Activated CD4-positive, alpha-beta T cell treated with anti-CD3 and anti-CD28 coated beads, Interleukin-2, amount 10 ng/mL, durations not matched to agents 24 days and 14 days (primary cell): Measurements from ENCODE around the gene MPZL2. TPM values are rescaled to one million over a fixed set of nuclear protein-coding genes. Genes with fewer than 3 reads are reported as not detected.

Experiments
- DNase-seq: peaks from one replicate; pipeline ENCODE4 v3.0.0; 2022
- H3K27ac Mint-ChIP-seq: one replicate; pipeline ENCODE4 v1.8.0; 2022; ENCODE audit warnings: mild to moderate bottlenecking, mixed read lengths
- H3K27me3 Mint-ChIP-seq: one replicate; pipeline ENCODE4 v1.8.0; 2022; ENCODE audit warnings: mixed read lengths
- H3K36me3 Mint-ChIP-seq: one replicate; pipeline ENCODE4 v1.8.0; 2022; ENCODE audit warnings: low read depth, mild to moderate bottlenecking, mixed read lengths
- H3K4me1 Mint-ChIP-seq: one replicate; pipeline ENCODE4 v1.8.0; 2021; ENCODE audit warnings: mixed read lengths
- H3K4me3 Mint-ChIP-seq: one replicate; pipeline ENCODE4 v1.8.0; 2022; ENCODE audit warnings: mild to moderate bottlenecking, moderate library complexity, mixed read lengths
- H3K9me3 Mint-ChIP-seq: one replicate; pipeline ENCODE4 v1.8.0; 2021; ENCODE audit warnings: mixed read lengths
- intact Hi-C: fragments of 100-400 bp; cut with micrococcal nuclease; formaldehyde crosslinking; loops from one replicate; pipeline ENCODE4 v1.15.1; 2023
- total RNA-seq: library from RNA; stranded (reverse); gene quantifications from 2 replicates; pipeline ENCODE4 v1.2.3, GENCODE V29; 2022

MPZL2 gene
- total RNA-seq, 1 donor from 2014 or later: 19.3 TPM

- peaks cover 44% of the 10 kb centered on the region for H3K36me3 Mint-ChIP-seq
- H3K9me3 Mint-ChIP-seq: no peaks in the 10 kb centered on the region
- DNase-seq: peak; percentile 62
- peak overlapping the region; percentile 95 for H3K27ac Mint-ChIP-seq
- H3K27me3 Mint-ChIP-seq: no peaks in the 10 kb centered on the region
- intact Hi-C loops: loop anchor here (2.0 kb wide), 1 partner anchor 94 kb away; no protein-coding TSS in a partner anchor
- peak overlapping the region; percentile 55 for H3K4me3 Mint-ChIP-seq
- H3K4me1 Mint-ChIP-seq: peaks cover 65% of the 10 kb centered on the region
Observed at GRCh38 chr11:118247041-118247440, 17.1 kb downstream of the MPZL2 start.

GRCh38 chr11:118245936-118246562 is 18.0 kb downstream of the MPZL2 start:
- Mint-ChIP-seq H3K27me3 (peaks cover 2% of the 10 kb centered on the region), H3K27ac (peak overlapping the region; percentile 95), H3K9me3 (no peaks in the 10 kb centered on the region), H3K4me1 (peaks cover 74% of the 10 kb centered on the region), H3K36me3 (peaks cover 50% of the 10 kb centered on the region), H3K4me3 (peak overlapping the region; percentile 36)
- peak; percentile 53 for DNase-seq
- intact Hi-C loops: loop anchor here (2.0 kb wide), 1 partner anchor 95 kb away; no protein-coding TSS in a partner anchor

- intact Hi-C loops: loop anchor here (5.0 kb wide), 1 partner anchor 193 kb away; the partner anchor contains the start of gene KMT2A
- H3K4me1 Mint-ChIP-seq: peaks cover 75% of the 10 kb centered on the region
- peak; percentile 56 for DNase-seq
- H3K36me3 Mint-ChIP-seq: peaks cover 58% of the 10 kb centered on the region
- H3K4me3 Mint-ChIP-seq: peak overlapping the region; percentile 37
- peaks cover 2% of the 10 kb centered on the region for H3K27me3 Mint-ChIP-seq
- peak overlapping the region; percentile 93 for H3K27ac Mint-ChIP-seq
- no peaks in the 10 kb centered on the region for H3K9me3 Mint-ChIP-seq
Observed at GRCh38 chr11:118243993-118244762, 19.9 kb downstream of the MPZL2 start.

- no peaks in the 10 kb centered on the region for H3K9me3 Mint-ChIP-seq
- peaks cover 65% of the 10 kb centered on the region for H3K36me3 Mint-ChIP-seq
- H3K4me1 Mint-ChIP-seq: peaks cover 81% of the 10 kb centered on the region
- intact Hi-C loops: loop anchor here (5.0 kb wide), 1 partner anchor 194 kb away; the partner anchor contains the start of gene KMT2A
- H3K4me3 Mint-ChIP-seq: peak overlapping the region; percentile 20
- DNase-seq: no peak
- peak overlapping the region; percentile 93 for H3K27ac Mint-ChIP-seq
- peaks cover 2% of the 10 kb centered on the region for H3K27me3 Mint-ChIP-seq
Observed at GRCh38 chr11:118243161-118243560, 20.9 kb downstream of the MPZL2 start.

GRCh38 chr11:118241764-118242098 is 22.4 kb downstream of the MPZL2 start:
- peak overlapping the region; percentile 98 for H3K27ac Mint-ChIP-seq
- H3K27me3 Mint-ChIP-seq: peaks cover 2% of the 10 kb centered on the region
- no peak for DNase-seq
- peaks cover 74% of the 10 kb centered on the region for H3K4me1 Mint-ChIP-seq
- peaks cover 66% of the 10 kb centered on the region for H3K36me3 Mint-ChIP-seq
- H3K4me3 Mint-ChIP-seq: peak overlapping the region; percentile 87
- intact Hi-C loops: loop anchor here (1.0 to 5.0 kb wide), 10 partner anchors 9 to 196 kb away; partner anchors contain the start of genes CD3D, JAML and KMT2A
- H3K9me3 Mint-ChIP-seq: no peaks in the 10 kb centered on the region

GRCh38 chr11:118240999-118241763 is 22.9 kb downstream of the MPZL2 start:
- H3K4me1 Mint-ChIP-seq: peaks cover 74% of the 10 kb centered on the region
- peaks cover 71% of the 10 kb centered on the region for H3K36me3 Mint-ChIP-seq
- peaks cover 2% of the 10 kb centered on the region for H3K27me3 Mint-ChIP-seq
- DNase-seq: peak; percentile 90
- H3K4me3 Mint-ChIP-seq: peak overlapping the region; percentile 87
- intact Hi-C loops: loop anchor here (1.0 to 5.0 kb wide), 10 partner anchors 9 to 196 kb away; partner anchors contain the start of genes CD3D, JAML and KMT2A
- peak overlapping the region; percentile 98 for H3K27ac Mint-ChIP-seq
- no peaks in the 10 kb centered on the region for H3K9me3 Mint-ChIP-seq

GRCh38 chr11:118239509-118240205 is 24.4 kb downstream of the MPZL2 start:
- peak; percentile 68 for DNase-seq
- Mint-ChIP-seq H3K4me3 (peak overlapping the region; percentile 87), H3K4me1 (peaks cover 70% of the 10 kb centered on the region), H3K27me3 (peaks cover 2% of the 10 kb centered on the region), H3K9me3 (no peaks in the 10 kb centered on the region), H3K36me3 (peaks cover 75% of the 10 kb centered on the region), H3K27ac (peak overlapping the region; percentile 98)
- intact Hi-C loops: loop anchor here (2.0 to 5.0 kb wide), 4 partner anchors 15 to 198 kb away; partner anchors contain the start of genes CD3D, JAML and KMT2A

- no peaks in the 10 kb centered on the region for H3K9me3 Mint-ChIP-seq
- peak overlapping the region; percentile 87 for H3K4me3 Mint-ChIP-seq
- intact Hi-C loops: no loop called here
- peak overlapping the region; percentile 98 for H3K27ac Mint-ChIP-seq
- DNase-seq: peak; percentile 67
- peaks cover 70% of the 10 kb centered on the region for H3K4me1 Mint-ChIP-seq
- peaks cover 2% of the 10 kb centered on the region for H3K27me3 Mint-ChIP-seq
- peaks cover 75% of the 10 kb centered on the region for H3K36me3 Mint-ChIP-seq
Observed at GRCh38 chr11:118238929-118239328, 25.2 kb downstream of the MPZL2 start.

GRCh38 chr11:118238421-118238820 is 25.7 kb downstream of the MPZL2 start:
- peaks cover 76% of the 10 kb centered on the region for H3K36me3 Mint-ChIP-seq
- peak overlapping the region; percentile 98 for H3K27ac Mint-ChIP-seq
- H3K4me1 Mint-ChIP-seq: peaks cover 70% of the 10 kb centered on the region
- H3K9me3 Mint-ChIP-seq: no peaks in the 10 kb centered on the region
- intact Hi-C loops: no loop called here
- DNase-seq: peak; percentile 45
- H3K27me3 Mint-ChIP-seq: peaks cover 2% of the 10 kb centered on the region
- H3K4me3 Mint-ChIP-seq: peak overlapping the region; percentile 87

GRCh38 chr11:118236170-118236569 is 27.9 kb downstream of the MPZL2 start:
- H3K4me3 Mint-ChIP-seq: no peak overlapping the region
- H3K9me3 Mint-ChIP-seq: no peaks in the 10 kb centered on the region
- intact Hi-C loops: no loop called here
- peak overlapping the region; percentile 21 for H3K27ac Mint-ChIP-seq
- no peak for DNase-seq
- H3K36me3 Mint-ChIP-seq: peaks cover 71% of the 10 kb centered on the region
- H3K27me3 Mint-ChIP-seq: no peaks in the 10 kb centered on the region
- peaks cover 57% of the 10 kb centered on the region for H3K4me1 Mint-ChIP-seq

GRCh38 chr11:118234833-118235232 is 29.3 kb downstream of the MPZL2 start:
- Mint-ChIP-seq H3K27me3 (no peaks in the 10 kb centered on the region), H3K9me3 (no peaks in the 10 kb centered on the region), H3K4me3 (no peak overlapping the region), H3K36me3 (peaks cover 63% of the 10 kb centered on the region), H3K4me1 (peaks cover 49% of the 10 kb centered on the region), H3K27ac (peak overlapping the region; percentile 43)
- intact Hi-C loops: no loop called here
- no peak for DNase-seq

- Mint-ChIP-seq H3K4me1 (peaks cover 53% of the 10 kb centered on the region), H3K36me3 (peaks cover 67% of the 10 kb centered on the region), H3K4me3 (no peak overlapping the region), H3K27me3 (no peaks in the 10 kb centered on the region), H3K27ac (no peak overlapping the region), H3K9me3 (no peaks in the 10 kb centered on the region)
- no peak for DNase-seq
- intact Hi-C loops: loop anchor here (2.0 kb wide), 1 partner anchor 33 kb away; no protein-coding TSS in a partner anchor
Observed at GRCh38 chr11:118233850-118234249, 30.2 kb downstream of the MPZL2 start.

- peaks cover 51% of the 10 kb centered on the region for H3K4me1 Mint-ChIP-seq
Observed at GRCh38 chr11:118233377-118233776, 30.7 kb downstream of the MPZL2 start.

More at GRCh38 chr11:118233377-118233776, 30.7 kb downstream of the MPZL2 start:
- no peak for DNase-seq
- H3K4me3 Mint-ChIP-seq: peak overlapping the region; percentile 25
- intact Hi-C loops: loop anchor here (2.0 kb wide), 1 partner anchor 33 kb away; no protein-coding TSS in a partner anchor
- H3K9me3 Mint-ChIP-seq: no peaks in the 10 kb centered on the region
- H3K36me3 Mint-ChIP-seq: peaks cover 66% of the 10 kb centered on the region
- H3K27me3 Mint-ChIP-seq: no peaks in the 10 kb centered on the region
- H3K27ac Mint-ChIP-seq: no peak overlapping the region
